Stomach smooth muscle (tissue), 2 donors: ENCODE data around the gene ARAP1.
A peak's percentile ranks its signal among the peaks of the same experiment; 100 is the strongest.

Experiments
- H3K27ac ChIP-seq: one replicate; pipeline ENCODE4 v1.7.0; 2013; ENCODE audit warnings: mild to moderate bottlenecking, low read length, inconsistent platforms
- H3K27me3 ChIP-seq, 2 donors: one replicate each; pipeline ENCODE4 v1.7.0; 2013; ENCODE audit warnings: low read length in 2 of 2; ENCODE audit not compliant: insufficient read depth in 2 of 2, control insufficient read depth in 1 of 2
- H3K36me3 ChIP-seq, 2 donors: one replicate each; pipeline ENCODE4 v1.7.0; 2013; ENCODE audit warnings: low read length in 2 of 2; ENCODE audit not compliant: control insufficient read depth in 2 of 2, insufficient read depth in 2 of 2
- H3K4me1 ChIP-seq: one replicate; pipeline ENCODE4 v1.7.0; 2013; ENCODE audit warnings: low read length; ENCODE audit not compliant: control insufficient read depth, insufficient read depth
- H3K4me3 ChIP-seq, 2 donors: one replicate each; pipeline ENCODE4 v1.7.0; 2013; ENCODE audit warnings: low read length in 2 of 2
- H3K9ac ChIP-seq, 2 donors: one replicate each; pipeline ENCODE4 v1.7.0; 2013; ENCODE audit warnings: low read length in 2 of 2, mild to moderate bottlenecking in 1 of 2
- H3K9me3 ChIP-seq, 2 donors: one replicate each; pipeline ENCODE4 v1.7.0; 2013; ENCODE audit warnings: low read length in 2 of 2; ENCODE audit not compliant: control insufficient read depth in 2 of 2
- donor health status: healthy.
- donor health status: Pancreatic carcinoma.

ARAP1 gene

DNA sequence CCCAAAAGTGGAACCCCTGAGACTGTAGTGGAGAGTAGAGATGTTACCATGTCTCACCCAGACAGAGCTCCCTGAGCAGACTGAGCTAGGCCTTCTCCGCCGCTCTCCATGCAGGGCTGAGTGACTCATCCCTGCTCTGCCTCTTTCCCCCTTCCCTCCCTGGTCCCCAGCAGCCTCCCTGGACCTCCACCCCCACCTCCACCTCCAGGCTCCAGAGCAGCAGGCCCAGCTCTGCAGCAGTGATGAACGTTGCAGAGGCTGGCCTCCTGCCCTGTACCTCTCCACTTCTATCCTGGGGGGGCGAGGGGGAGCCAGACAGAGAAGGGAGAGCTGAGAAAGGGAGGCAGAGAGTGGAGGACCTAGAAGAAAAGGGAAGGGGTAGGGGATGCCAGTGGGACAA, 19.3 kb upstream of the ARAP1 start:
- Histone ChIP-seq H3K9me3 (no peaks in the 10 kb centered on the region), H3K27ac (no peak overlapping the region), H3K4me1 (peaks cover 25% of the 10 kb centered on the region), H3K4me3 (no peak overlapping the region), H3K27me3 (no peaks in the 10 kb centered on the region), H3K9ac (peak overlapping the region in 1 of 2 donors; percentile 2), H3K36me3 (no peaks in the 10 kb centered on the region)

- peaks cover 25% of the 10 kb centered on the region for H3K4me1 ChIP-seq
- H3K9me3 ChIP-seq = no peaks in the 10 kb centered on the region
- H3K36me3 ChIP-seq = no peaks in the 10 kb centered on the region
- H3K27me3 ChIP-seq = no peaks in the 10 kb centered on the region
- no peak overlapping the region for H3K4me3 ChIP-seq
- H3K9ac ChIP-seq = no peak overlapping the region
- H3K27ac ChIP-seq = no peak overlapping the region
These were observed 18.6 kb upstream of the ARAP1 start for GRCh38 chr11:72770799-72771198.

DNA sequence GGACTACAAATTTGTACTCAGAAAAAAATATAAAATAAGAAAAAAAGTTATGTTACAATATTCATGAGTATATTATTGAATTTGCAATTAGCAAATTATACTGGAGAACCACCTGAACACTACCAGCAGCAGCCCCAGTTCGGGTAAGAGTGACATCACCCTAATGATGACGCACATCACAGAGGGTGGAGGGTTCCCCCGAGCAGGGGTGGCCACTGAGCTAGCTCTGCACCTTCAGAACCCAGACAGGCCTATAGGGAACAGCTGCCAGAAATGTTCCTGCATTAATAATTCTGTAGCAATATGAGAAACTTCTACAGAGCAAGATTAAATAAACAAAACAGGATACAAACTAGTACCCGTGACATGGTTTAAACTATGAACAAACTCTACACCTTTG, 17.5 kb upstream of the ARAP1 start:
- no peak overlapping the region for H3K4me3 ChIP-seq
- H3K27me3 ChIP-seq = no peaks in the 10 kb centered on the region
- peaks cover 25% of the 10 kb centered on the region for H3K4me1 ChIP-seq
- H3K9ac ChIP-seq = no peak overlapping the region
- no peaks in the 10 kb centered on the region for H3K9me3 ChIP-seq
- H3K36me3 ChIP-seq = no peaks in the 10 kb centered on the region
- no peak overlapping the region for H3K27ac ChIP-seq

- peaks cover 17% of the 10 kb centered on the region for H3K4me1 ChIP-seq
- H3K27me3 ChIP-seq = no peaks in the 10 kb centered on the region
- no peak overlapping the region for H3K4me3 ChIP-seq
- no peak overlapping the region for H3K27ac ChIP-seq
- H3K9ac ChIP-seq = no peak overlapping the region
- no peaks in the 10 kb centered on the region for H3K9me3 ChIP-seq
- H3K36me3 ChIP-seq = no peaks in the 10 kb centered on the region
These were observed 16.4 kb upstream of the ARAP1 start for GRCh38 chr11:72768581-72768980.

GRCh38 chr11:72767203-72768062, 15.2 kb upstream of the ARAP1 start:
- Histone ChIP-seq H3K9ac (no peak overlapping the region), H3K4me3 (no peak overlapping the region), H3K36me3 (no peaks in the 10 kb centered on the region), H3K27ac (no peak overlapping the region), H3K9me3 (no peaks in the 10 kb centered on the region), H3K27me3 (no peaks in the 10 kb centered on the region), H3K4me1 (peaks cover 9% of the 10 kb centered on the region)

DNA sequence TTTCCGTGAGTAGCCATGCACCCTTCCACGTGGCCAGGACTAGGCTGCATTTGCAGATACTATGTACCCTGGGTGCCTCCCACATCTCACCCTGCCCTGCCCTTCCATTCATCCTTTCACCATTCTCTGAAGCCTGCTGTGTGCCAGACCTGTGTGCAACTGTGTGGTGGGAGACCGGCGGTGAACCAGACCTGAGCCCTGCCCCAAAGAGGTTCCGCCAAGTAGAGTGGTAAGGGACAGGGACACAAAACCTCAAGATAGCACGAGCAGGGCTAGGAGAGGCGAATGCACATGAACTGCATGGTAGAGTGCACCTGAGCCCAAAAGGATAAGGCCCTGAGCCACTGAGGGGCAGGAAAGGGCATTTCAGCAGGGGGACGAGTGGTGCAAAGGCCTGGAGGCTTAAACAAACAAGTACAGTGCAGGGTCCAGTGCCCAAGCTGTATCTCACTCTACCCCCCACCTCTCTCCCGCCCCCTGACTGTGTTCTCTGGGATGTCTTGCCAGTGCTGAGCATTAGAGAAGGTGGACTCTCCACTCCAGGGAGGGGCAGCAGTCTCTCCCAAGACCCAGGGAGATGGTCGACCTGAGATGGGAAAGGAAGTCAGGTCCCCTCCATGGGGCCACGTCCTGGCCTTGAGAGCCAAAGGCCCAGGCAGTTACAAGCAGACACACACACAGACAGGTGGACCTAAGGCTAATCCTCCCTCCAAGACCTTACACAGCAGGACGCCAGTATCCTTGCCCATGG, 14.1 kb upstream of the ARAP1 start:
- H3K27ac ChIP-seq = no peak overlapping the region
- H3K4me1 ChIP-seq = peaks cover 4% of the 10 kb centered on the region
- H3K27me3 ChIP-seq = no peaks in the 10 kb centered on the region

DNA sequence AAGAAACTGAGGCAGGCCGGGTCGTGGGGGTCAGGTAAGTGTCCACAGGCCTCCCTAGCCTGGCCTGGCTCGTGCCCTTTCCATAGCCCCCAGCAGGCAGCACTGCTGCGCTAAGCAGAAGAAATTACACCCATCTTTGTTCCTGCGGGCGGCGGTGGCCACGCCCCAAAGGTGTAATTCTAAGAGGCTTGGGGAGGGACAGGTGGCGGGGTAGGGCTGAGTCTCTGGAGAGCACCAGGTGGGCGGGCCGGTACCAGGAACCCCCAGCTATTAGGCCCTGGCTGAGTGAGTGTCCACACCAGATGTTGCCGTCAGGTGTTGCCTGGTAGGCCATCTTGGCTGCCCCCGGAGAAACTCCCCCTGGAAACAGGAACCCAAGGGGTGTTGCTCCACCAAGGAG, 12.3 kb upstream of the ARAP1 start:
- no peaks in the 10 kb centered on the region for H3K27me3 ChIP-seq
- no peaks in the 10 kb centered on the region for H3K36me3 ChIP-seq
- no peak overlapping the region for H3K4me3 ChIP-seq
- no peak overlapping the region for H3K9ac ChIP-seq
- no peaks in the 10 kb centered on the region for H3K4me1 ChIP-seq
- H3K9me3 ChIP-seq = no peaks in the 10 kb centered on the region
- H3K27ac ChIP-seq = no peak overlapping the region

More for the DNA sequence above, 14.1 kb upstream of the ARAP1 start:
- Histone ChIP-seq H3K4me3 (no peak overlapping the region), H3K36me3 (no peaks in the 10 kb centered on the region), H3K9me3 (no peaks in the 10 kb centered on the region), H3K9ac (no peak overlapping the region)

- Histone ChIP-seq H3K36me3 (peaks cover 2% of the 10 kb centered on the region in 2 donors), H3K4me3 (no peak overlapping the region), H3K27ac (no peak overlapping the region), H3K27me3 (no peaks in the 10 kb centered on the region), H3K4me1 (no peaks in the 10 kb centered on the region), H3K9me3 (no peaks in the 10 kb centered on the region), H3K9ac (no peak overlapping the region)
These were observed 11.6 kb upstream of the ARAP1 start for GRCh38 chr11:72763823-72764222.

GRCh38 chr11:72762641-72763304, 10.6 kb upstream of the ARAP1 start:
- Histone ChIP-seq H3K27me3 (no peaks in the 10 kb centered on the region), H3K4me3 (no peak overlapping the region), H3K4me1 (no peaks in the 10 kb centered on the region), H3K36me3 (peaks cover 6 to 7% of the 10 kb centered on the region in 2 donors), H3K27ac (no peak overlapping the region), H3K9me3 (no peaks in the 10 kb centered on the region), H3K9ac (no peak overlapping the region)

GRCh38 chr11:72760539-72761405, 8.6 kb upstream of the ARAP1 start:
- H3K9ac ChIP-seq = no peak overlapping the region
- peaks cover 11 to 16% of the 10 kb centered on the region in 2 donors for H3K36me3 ChIP-seq
- no peaks in the 10 kb centered on the region for H3K4me1 ChIP-seq
- H3K27me3 ChIP-seq = no peaks in the 10 kb centered on the region
- no peak overlapping the region for H3K27ac ChIP-seq
- H3K9me3 ChIP-seq = no peaks in the 10 kb centered on the region
- H3K4me3 ChIP-seq = no peak overlapping the region
